ENCODE measurements around the gene CCNYL1.

CCNYL1 gene

DNA sequence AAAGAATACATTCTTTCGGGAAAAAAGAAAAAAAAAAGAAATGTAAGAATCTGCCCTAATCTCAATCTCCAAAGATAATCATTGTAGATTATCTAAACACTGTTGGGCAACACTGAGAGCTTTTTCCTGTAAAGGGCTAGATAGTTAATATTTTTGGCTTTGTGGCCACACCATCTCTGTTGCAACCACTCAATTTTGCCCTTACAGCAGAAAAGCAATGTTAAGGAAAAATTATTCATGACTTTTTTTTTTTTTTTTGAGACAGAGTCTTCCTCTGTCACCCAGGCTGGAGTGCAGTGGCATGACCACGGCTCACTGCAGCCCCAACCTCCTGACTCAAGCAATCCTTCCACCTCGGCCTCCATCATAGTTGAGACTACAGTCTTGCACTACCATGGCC is 75.6 kb downstream of the CCNYL1 start:
- no peak overlapping the region for H3K4me3 ChIP-seq (ENCODE audit: low read depth, low read length)

DNA sequence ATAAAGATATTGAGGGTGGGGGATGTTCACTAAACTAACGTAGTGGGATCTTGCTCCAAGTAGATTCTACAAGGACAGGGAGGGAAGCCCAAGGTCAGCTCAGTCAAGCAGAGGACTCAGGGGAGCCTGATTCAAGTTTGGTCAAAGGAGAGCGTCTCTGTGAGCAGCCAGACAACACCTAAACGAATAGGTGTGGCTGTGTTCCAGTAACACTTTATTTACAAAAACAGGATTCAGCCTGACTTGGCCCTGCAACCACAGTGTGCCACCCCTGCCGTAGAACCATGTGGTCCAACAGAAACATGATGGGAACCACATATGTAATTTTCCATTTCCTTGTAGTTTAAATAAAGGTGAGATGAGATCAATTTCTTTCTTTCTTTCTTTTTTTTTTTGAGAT is 76.4 kb downstream of the CCNYL1 start:
- H3K4me3 ChIP-seq (ENCODE audit: low read depth, low read length): no peak overlapping the region

DNA sequence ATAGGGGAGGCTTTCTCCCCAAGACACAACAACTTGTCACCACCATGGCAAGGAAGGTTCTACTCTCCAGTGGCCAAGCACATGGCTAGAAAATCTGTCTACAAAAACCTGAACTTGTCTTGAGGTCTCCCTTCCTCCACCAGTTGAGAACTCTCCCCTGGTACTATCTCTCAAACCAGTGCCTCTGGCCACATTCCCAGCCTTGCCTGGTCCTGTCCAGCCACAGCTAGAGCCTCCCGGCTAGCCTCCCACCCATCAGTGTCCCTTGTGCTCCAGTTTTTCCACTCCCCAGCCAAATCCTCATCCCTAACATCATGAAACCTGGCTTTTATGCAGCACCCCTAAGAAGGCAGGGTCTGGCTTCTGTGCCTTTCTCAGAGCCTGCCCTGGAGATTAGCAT is 79.5 kb downstream of the CCNYL1 start:
- no peak overlapping the region for H3K4me3 ChIP-seq (ENCODE audit: low read depth, low read length)

DNA sequence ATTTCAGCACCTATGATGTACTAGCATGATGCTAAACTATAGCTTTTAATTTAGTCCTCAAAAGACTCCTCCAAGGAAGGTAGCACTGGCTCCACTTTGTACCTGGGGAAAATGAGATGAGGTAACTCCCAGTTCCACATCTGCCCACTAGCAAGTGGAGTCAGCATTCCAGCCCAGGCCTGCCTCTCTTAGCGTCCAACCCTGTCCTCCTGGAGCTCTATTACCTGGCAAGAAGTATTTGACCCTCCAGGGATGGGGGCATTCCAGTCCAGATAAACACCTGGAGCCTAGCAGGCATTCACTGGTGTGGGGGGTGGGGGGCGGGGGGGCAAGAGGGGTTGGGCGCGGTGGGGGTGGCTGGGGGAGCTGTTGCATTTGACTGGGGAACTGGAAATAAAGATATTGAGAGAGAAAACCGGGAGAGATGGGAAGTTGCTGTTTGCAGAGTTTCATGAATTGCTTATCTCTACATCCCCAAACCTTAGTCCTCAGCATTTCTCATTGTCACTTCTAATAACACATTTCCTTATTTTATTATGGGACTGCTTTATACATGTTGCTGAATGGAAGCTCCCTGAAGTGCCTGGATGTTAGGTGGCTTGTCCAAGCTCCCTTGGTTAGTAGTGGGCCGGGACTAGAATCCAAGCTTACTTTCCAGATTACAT is 80.3 kb downstream of the CCNYL1 start:
- H3K4me3 ChIP-seq (ENCODE audit: low read depth, low read length): no peak overlapping the region

DNA sequence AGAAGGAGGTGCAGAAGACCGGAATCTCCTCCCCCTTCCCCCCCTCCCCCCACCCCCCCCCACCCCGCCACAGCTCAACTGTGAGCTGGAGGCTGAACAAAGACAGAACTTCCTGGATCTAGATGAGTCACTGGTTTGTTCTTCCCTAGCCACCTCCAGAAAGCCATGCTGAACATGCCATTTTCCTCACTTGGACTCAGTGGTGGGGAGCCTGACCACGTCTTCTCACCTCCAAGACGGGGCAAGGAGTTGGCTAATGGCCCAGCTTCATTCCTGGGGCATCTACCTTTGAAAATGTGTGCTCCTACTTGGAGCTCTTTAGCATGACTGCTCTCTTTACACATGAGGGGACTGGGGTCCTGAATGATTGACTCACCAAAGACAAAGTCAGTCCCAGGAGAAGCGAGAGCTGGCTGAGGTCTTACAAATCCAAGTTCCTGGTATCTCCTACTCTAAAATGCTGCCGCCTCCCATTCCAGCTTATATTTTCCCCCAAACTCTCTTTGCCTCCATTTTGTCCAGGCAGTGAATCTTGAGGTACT is 80.9 kb downstream of the CCNYL1 start:
- H3K4me3 ChIP-seq (ENCODE audit: low read depth, low read length): no peak overlapping the region

DNA sequence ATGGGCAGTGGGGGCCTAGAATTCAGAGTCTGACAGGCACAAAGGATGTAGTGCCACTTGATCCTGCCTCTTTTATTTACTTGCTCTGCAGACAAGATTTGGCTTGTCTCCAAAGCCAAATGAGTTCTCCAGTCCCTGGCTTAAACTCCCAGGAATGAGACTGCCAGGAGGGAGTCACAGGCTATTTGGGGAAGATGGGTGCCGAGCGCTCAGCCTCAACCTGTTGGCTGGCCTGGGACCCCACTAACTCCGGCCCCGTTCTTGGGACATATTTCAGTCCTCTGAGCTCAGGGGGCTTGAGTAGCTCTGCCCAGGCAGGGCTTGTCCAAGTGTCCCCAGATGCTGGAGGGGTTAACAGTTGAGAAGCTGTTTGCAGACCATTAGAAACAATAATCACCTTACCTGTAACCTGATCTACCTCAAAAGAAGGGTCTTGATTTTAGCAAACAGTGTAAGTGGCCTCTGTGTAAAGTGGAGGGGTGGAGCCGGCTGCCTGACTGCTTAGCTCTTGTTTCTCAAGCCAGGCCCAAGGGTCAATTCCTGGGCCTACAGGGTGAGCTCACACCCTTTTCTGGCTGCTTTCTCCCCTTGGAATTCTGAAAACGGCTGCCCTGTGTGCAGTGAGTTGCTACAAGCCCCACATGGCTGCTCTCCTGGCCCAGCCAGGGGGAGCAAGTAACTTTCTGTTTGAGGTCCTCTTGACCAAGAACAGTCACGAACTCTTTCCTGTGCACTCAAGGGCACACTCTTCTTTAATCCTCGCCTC is 85.3 kb downstream of the CCNYL1 start:
- no peak overlapping the region for H3K4me3 ChIP-seq (ENCODE audit: low read depth, low read length)

DNA sequence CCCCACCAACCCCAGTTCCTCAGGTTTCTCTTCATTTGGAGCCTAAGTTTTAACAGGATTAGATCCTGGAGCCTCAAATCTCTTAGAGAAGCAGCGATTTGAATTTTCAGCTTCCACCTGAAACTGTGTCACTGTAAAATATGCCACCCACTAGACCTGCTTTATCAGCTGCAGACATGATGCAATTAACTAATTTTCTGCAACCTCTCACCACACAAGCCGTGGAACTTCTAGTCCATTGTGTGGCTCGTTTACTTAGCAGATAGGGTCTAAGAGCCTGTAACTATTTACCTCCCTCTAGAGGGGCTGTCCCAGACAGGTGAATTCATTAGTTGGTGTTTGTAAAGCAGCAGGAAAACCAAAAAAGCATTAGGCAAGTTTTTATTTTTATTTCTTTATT is 89.8 kb downstream of the CCNYL1 start:
- H3K4me3 ChIP-seq (ENCODE audit: low read depth, low read length): no peak overlapping the region

DNA sequence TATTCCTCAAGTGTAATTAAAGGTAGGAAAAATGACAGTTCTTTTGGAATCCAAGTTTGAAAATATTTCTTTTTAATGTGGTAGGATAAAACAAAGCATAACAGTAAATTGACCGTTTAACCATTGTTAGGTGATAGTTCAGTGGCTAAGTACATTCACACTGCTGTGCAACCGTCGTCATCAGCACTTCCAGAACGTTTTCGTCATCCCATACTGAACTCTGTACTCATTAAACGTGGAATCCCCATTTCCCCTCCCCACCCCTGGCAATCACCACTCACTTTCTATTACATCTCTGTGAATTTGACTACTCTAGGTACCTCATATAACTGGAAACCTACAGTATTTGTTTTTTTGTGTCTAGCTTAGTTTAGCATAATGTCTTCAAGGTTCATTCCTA is 91.2 kb downstream of the CCNYL1 start:
- H3K4me3 ChIP-seq (ENCODE audit: low read depth, low read length): no peak overlapping the region

Measured in iPS-11a (cell line).